HUDEP-2 (cell line): ENCODE data around the gene LCP1.
A peak's percentile ranks its signal among the peaks of the same experiment; 100 is the strongest.

ENCODE experiments used
- DNase-seq, 76 experiments: peaks; one replicate each; lab custom pipeline; 2025; ENCODE audit not compliant: unreplicated experiment in 76 of 76; lab: John Stamatoyannopoulos, UW

Gene LCP1

DNA sequence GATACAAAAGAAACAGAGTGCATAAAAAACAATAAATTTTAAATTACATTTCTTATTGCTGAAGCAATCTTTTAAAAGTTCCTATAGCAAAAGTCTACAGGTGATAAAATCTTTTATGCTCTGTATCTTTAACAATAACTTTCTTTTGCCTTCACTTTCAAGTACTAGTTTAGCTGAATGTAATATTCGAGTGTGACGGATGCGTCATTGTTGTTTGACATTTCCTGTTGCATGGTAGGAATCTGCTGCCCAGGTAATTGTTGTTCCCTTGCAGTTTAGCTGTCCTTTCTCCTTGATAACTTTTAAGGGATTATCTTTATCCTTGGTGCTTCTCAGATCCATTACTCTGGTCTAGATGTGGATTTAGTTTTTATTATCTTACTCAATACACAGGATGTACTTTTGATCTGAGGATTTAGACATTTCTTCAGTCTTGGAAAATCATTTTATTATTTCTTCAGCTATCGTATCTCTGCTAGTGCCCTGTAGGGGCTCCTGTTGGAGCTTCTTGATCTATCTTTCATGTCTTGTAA is 75.1 kb downstream of the LCP1 start:
- DNase-seq = no peak

DNA sequence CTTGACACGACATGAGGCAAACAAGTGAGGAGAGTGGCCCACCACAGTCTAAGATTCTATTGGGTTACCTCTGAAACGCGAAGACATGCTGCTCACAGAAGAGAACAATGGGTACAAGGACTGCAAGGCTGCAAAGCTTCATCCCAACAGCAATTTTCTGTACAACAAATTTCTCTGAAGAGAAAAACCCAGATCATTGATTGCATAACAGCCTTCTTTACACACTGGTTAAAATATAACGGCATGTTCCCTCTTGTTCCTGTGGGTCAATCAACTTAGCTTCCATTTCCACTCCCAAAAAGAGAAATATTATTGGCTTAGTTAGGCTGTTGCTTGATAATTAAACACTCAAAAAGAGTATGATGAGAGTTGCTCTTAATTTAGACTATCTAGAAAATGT is 77.1 kb downstream of the LCP1 start, which contains the start of gene CPB2:
Gene CPB2, minus strand, starts transcription at position 166 of the 400 bp plus-strand sequence. Its CDS starts 24 bp downstream, at position 142.
- no peak for DNase-seq

DNA sequence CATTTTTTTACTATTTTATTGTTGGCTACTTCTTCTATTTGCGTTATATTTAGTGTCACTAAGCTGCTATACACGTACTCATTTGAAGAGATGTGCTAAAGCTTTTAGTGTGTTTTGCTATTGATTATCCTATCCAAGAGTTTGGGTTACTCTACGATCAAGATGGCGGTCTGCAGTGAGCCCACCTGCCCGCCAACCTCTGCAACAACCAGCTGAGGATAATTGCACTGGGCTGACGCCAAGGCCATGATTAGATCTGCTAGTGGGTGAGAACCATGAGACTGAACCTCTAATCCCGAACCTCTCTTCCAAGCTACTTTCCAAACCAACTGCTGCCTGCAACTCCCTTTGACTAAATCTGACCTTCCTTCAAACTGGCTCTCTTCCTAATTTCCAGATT is 78.9 kb downstream of the LCP1 start:
- DNase-seq = no peak

DNA sequence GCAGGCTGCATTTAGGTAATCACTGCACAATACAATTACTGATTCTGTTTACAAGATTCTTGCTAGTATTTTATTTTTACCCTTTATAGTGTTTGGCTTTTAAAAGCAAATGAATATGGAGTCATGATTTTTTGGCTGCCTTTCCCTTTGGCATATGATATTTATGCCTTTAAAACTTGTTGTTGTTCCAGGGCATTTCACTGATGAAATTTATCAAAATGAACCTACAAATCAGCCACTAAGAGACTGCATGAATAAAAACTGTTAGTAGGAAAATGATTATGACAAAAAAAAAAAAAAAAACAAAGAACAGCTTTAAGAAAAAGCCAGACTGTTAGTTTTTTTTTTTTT is 79.7 kb downstream of the LCP1 start:
- no peak for DNase-seq

DNA sequence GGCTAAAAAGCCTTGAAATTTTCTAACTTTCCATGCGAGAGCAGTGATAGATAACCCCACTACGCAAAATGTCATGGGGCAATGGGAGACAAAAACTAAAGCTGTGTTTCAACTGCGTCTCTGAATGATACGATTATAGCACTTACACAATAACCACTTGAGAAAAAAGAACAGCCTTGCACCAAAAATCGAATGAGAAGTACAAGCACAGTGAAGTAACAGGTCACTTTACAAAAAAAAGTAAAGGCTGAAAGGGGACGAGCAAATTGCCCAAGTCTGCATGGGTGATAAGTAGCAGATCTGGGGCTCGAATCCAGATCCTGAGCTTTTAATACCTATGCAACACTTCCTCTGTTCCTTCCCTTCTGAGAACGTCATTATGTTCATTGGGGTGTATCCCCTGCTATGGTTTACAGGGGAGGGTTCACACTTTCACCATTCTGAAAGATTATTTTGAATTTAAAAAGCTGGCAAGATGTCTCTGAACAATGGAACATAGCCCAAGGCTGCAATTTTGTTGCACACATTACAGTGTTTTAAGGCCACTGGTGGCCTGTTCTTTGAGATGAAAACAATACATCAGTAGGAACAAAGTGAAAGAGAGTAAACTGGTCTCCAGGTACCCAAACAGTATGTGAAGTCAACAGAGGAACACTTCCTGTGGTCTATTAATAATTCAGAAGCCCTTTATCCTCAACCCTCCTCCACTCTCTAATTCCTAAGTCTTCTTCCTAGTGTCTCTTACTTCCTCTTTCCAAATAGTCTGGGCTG is 80.3 kb downstream of the LCP1 start:
- DNase-seq = no peak

DNA sequence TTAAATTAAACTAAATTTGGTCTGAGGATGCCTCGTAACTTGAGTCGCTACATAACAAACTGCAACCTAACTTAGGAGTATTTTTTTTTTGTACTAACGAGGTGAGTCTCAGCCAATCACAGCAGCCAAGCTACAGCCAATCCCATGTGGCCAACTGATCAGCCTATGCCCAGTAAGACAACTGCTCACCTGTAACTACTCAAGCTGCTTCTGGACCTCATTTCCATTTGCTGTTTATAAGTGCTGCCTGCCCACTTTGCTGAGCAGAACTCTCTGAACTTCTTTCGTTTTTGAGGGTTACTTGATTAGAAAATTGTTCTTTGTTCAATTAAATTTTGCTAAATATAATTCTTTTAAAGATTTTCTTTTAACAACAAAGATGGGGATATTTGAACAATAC is 81.0 kb downstream of the LCP1 start:
- DNase-seq = no peak

DNA sequence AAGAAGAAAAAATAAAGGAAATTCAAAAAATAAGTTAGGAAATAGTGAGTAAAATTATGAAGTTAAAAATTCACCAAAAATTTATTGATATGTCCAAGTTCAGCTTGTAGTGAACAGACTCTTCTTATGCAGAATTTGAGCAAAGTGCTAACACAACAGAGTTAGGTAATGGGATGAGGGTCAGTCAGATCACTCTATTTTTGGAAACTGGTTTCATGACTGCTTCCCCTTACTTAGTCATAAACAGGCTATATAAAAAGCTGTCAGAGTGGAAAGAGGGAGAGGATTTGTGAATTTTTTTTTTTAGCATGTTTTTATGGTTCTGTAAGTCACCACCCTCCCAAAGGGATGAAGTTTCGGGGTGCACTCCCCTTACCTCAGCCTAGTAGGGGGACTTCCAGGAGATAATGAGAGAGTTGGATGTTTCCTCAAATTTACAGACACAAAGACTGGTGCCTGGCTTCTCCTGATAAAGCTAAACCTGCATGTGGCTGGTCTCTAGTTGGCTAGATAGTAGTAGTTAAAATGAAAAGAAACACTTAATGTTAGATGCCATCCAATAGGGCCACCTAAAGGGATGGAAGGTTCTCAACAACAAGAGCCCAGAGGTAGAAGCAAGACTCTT is 81.7 kb downstream of the LCP1 start:
- no peak for DNase-seq

DNA sequence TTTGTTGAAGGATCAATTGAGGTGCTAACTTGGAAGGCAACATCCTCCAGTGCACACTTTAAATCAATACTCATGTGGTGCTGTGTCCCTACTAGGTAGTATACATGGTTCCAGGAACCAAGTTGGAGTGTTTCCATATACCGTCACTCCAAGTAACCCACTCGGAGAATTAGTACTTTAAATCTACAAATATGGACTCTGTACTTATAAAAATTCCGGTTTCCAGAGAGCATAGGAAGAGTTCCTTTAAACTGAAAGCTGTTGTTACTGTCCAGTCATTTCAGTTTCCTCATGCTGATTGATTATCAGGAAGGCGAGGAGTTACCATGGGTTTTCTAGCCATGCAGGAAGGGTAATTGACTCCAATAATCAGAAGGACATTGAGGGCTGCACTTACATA is 84.3 kb downstream of the LCP1 start:
- no peak for DNase-seq

DNA sequence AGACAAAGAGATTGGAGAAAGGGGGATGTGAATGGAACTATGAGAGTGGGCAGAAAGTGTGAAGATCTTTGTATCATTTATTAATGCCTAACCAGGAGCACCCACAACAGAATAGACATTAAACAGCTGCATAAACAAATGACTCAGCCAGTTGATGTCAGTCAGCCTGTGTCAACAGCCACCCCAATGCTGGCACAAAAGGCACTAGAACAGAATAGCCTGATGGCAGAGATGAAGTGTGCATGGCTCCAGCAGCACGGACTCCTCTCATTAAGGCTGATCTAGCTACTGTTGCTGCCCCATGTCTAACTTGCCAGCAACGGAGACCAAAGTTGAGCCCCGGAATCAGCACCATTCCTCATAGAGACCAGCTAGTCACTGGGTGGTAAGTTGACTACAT is 85.0 kb downstream of the LCP1 start:
- no peak for DNase-seq

DNA sequence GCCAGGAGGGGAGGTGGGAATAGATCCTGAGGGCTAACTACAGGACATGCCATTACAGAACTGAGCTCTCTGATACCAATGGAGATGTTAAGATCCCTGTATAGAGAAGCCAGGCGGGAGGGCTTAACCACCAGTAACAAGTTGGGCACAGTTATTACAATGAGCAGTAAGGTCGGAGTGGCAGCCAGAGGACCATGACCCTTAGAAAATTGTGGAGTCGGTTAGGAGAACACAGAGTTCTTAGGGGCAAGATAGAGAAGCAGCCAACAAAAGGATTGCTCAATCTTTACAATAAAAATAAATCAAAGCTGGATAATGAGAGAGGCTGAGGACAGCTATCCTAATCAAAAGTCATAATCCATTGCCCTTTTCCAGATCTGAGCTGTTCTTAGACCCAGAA is 87.5 kb downstream of the LCP1 start:
- DNase-seq = no peak

DNA sequence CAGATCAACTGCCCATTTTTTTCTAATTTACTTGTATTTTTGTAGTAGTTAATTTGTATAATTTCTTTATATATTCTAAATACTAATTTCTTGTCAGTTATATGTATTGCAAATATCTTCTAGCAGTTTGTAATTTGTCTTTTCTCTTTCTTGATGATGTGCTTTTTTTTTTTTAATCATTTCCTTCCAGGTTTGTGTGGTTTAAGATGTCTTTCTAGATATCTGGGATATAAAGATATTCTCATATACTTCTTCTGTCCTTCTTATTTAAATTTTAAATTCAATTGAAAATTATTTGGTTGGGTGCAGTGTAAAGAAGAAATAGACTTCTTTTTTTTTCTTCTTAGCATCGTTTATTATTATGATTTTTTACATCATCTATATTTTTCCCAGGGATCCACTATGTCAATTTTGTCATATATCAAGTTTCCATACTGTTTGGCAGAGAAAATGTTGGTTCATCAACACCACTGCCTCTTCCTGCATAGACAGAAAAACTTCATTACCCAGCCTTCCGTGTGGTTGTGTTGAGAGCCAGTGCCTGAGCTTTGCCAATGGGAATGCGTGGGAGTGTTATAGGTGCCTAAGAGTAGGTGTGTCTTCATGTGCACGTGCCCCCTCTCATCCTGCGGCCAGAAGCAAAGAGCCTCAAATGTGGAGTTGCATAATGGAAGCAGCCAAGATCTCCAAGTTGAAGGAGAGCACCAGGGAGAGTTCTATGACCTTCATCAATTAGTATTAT is 93.0 kb downstream of the LCP1 start:
- peak in 1 of 76 experiments; percentile 6 for DNase-seq

DNA sequence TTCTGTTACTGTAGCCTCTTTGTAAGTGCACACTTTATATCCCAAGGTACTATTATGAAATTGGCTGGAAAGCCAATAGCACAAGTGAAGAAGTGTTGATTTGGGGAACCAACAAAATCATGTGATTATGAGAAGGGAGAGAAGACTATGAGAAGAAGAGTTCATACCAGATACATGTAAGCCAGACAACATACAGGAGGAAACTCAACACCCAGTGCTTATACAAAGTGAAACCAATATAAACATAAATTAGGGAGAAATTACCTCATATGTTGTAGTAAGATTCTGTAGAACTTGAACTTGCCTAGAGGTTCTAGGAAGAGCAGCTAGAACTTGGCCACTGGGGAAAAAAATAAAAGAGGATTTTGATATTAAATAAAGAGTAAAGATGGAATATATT is 94.5 kb downstream of the LCP1 start:
- no peak for DNase-seq

DNA sequence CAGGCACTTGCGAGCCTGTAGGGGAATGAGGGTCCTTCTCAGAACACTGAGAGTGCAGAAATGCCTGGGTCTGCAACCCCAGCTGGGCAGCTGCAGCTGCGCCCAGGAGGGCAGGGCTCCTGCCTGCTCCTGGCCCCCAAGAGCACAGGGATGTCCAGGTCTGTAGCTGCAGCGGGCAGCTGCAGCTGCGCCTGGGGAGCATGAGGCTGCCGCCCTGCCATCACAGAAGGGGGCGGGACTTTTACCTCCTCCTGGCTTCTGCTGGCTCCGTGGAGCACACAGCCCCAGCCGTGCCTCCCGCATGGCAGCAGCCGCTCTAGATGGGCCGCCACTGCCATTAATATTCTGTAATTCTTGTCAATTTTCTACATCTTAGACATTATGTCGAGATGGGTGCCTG is 95.0 kb downstream of the LCP1 start:
- DNase-seq = no peak

DNA sequence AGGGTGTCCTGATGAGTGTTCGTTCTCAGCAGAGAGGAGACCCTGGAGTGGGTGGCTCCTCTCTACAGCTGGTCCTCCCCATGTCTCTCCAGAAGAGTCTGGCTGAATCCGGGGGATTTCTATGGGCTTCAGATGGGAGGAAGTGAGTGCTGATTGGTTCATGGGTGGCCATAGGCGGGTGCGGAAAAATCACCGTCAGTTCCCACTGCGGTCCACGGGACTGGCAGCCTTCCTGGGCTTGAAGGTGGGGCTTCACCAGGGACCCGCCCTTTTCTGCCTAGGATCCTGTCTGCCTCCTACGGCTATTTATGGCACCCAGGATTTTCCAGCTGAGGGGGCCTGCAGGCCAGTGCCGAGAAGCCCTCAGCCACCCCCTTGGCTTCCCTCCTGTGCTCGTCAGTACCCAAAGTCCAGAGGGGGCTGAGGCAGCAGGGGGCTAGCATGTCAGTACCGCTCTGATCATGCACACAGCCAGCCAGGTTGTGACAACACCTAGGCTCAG is 95.5 kb downstream of the LCP1 start:
- DNase-seq = no peak

DNA sequence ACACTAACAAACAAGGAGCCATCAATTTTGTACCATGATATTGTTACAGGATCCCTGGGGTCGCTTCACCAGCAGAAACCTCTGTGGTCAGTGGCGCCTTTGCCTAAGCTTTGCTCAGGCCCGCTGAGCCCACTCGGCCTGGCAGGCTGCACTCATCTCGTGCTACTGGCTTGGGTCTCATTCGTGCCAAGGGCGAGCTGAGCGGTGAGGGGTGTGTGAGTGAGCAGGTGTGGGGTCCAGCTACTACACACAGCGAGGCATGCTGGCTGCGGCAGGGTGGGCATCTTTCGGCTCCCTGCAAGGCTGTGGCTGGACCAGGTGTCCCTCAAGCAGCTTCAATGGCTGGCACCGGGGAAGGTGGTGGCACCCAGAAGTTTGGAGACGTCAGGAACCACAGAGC is 96.2 kb downstream of the LCP1 start:
- DNase-seq = no peak

DNA sequence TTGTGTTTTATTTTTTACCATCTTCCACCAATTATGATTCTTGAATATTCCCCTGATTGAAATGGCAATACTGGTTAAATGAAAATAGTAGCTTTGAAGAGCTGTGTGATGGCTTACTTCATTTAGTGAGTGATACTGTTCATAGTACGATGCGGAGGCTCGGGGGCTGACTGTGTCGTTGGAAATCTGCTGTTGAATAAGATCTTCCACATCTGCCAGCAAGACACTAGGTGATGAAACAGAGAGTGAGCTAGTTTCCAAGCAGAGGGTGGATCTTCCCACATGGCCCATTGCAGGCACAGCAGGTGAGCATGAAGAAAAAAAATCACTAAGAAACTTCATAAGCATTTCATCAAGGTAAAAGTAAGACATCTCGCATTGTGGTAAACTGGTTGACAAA is 99.7 kb downstream of the LCP1 start:
- no peak for DNase-seq

DNA sequence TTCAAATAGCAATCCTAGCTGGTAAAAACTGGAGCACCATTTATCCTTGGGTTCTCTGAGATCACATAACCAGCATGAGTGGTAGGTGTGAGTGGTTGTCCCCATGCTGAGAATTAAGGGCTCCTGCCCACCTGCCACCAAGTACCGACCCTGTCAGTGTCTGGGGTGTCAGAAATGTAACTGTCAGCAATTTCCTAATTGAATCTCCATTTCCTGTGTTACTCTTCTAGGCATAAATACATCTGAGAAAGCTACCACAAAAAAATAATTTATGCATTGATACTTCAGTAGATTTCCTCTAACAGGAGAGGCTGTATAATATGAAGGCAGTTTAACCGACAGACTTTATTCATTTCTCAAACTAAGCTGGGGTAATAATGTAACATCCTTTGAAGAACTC is 102.2 kb downstream of the LCP1 start:
- no peak for DNase-seq

DNA sequence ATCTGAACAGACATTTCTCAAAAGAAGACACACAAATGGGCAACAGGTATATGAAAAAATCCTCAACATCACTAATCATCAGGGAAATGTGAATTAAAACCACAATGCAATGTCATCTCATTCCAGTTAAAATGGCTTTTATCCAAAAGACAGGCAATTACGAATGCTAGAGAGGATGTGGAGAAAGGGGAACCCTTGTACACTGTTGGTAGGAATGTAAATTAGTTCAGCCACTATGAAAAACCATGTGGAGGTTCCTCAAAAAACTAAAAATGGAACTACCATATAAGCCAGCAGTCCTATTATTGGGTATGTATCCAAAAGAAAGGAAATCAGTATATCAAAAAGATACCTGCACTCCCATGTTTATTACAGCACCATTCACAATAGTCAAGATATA is 104.7 kb downstream of the LCP1 start:
- no peak for DNase-seq

DNA sequence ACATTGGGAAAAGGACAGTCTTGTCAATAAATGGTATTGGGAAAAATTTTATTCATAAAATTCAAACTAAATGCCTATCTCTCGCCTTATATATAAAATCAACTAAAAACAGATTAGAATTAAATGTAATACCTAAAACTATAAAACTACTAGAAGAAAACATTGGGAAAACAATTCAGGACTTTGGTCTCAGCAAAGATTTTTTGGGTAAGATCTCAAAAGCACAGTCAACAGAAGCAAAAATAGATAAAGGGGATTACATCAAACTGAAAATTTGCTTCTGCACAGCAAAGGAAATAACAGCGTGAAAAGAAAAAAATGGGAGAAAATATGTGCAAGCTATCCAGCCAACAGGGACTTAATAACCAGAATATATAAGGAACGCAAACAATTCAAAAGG is 105.2 kb downstream of the LCP1 start:
- DNase-seq = no peak
